HepG2 (cell line): ENCODE measurements around the gene MLNR. TPM values are rescaled to one million over a fixed set of nuclear protein-coding genes. Genes with fewer than 3 reads are reported as not detected.

Source experiments
- CEBPG ChIP-seq: IDR thresholded peaks from 2 replicates; pipeline ENCODE4 v1.6.1; 2016
- KLF16 ChIP-seq, 2 experiments: sonication (generic) in 1 of 2; formaldehyde crosslinking in 1 of 2; IDR thresholded peaks; 2 replicates each; pipeline versions ENCODE4 v1.6.1 to v1.8.0; 2016 to 2023; ENCODE audit warnings: missing genetic modification reagents in 2 of 2, missing compliant biosample characterization in 1 of 2
- MAZ ChIP-seq, 2 experiments: sonication (generic) in 1 of 2; formaldehyde crosslinking in 1 of 2; IDR thresholded peaks; 2 replicates each; pipeline versions ENCODE4 v1.5.0 to v1.6.1; 2012 to 2020; ENCODE audit warnings: low read depth in 2 of 2, mild to moderate bottlenecking in 2 of 2, borderline replicate concordance in 1 of 2, improper control_type of control experiment in 1 of 2, low read length in 1 of 2, missing genetic modification reagents in 1 of 2, moderate library complexity in 1 of 2
- NFYC ChIP-seq: IDR thresholded peaks from 2 replicates; pipeline ENCODE4 v1.6.1; 2016; ENCODE audit warnings: missing genetic modification reagents, missing compliant biosample characterization
- SOX6 ChIP-seq, 2 experiments: fragments of 450-650 bp in 1 of 2; sonication (generic) in 1 of 2; formaldehyde crosslinking in 1 of 2; IDR thresholded peaks; 2 replicates each; pipeline versions ENCODE4 v1.4.0 to v1.6.1; 2017 to 2020; ENCODE audit warnings: antibody characterized with exemption in 1 of 2, mild to moderate bottlenecking in 1 of 2, missing genetic modification reagents in 1 of 2
- ZNF598 ChIP-seq: sonication (generic); formaldehyde crosslinking; IDR thresholded peaks from 2 replicates; pipeline ENCODE4 v1.5.1; 2020; ENCODE audit warnings: mild to moderate bottlenecking, missing genetic modification reagents, borderline replicate concordance
- polyA plus RNA-seq, 8 experiments: library from polyadenylated mRNA; depleted of rRNA in 3 of 8; stranded (reverse) in 7 of 8; unstranded in 1 of 8; fragments of >200 nt; fragmentation: Illumina TruSeq in 4 of 8; extraction: Trizol in 4 of 8; gene quantifications; 2 replicates each; pipeline versions ENCODE4 v1.2.1 to v1.2.3, GENCODE V29; 2011 to 2016; ENCODE audit warnings: low read depth in 4 of 8, missing spikeins in 1 of 8, mixed read lengths in 1 of 8; ENCODE audit not compliant: insufficient read depth in 1 of 8
- total RNA-seq, 5 experiments: library from RNA; depleted of rRNA; stranded (reverse); fragments of >200 nt; fragmentation: Illumina TruSeq; extraction: Trizol; gene quantifications; 2 replicates each; pipeline ENCODE4 v1.2.3, GENCODE V29; 2016; ENCODE audit warnings: low read depth in 1 of 5
- TF ChIP-seq, protein P1 (sequence below): sonication (generic); formaldehyde crosslinking; IDR thresholded peaks from 2 replicates; pipeline ENCODE4 v1.5.1; 2020; ENCODE audit warnings: missing genetic modification reagents, mild to moderate bottlenecking, borderline replicate concordance
- TF ChIP-seq, protein P2 (sequence below): sonication (generic); formaldehyde crosslinking; IDR thresholded peaks from 2 replicates; pipeline ENCODE4 v1.5.0; 2020; ENCODE audit warnings: missing genetic modification reagents, mild to moderate bottlenecking, borderline replicate concordance
- TF ChIP-seq, protein P3 (sequence below): sonication (generic); formaldehyde crosslinking; IDR thresholded peaks from 2 replicates; pipeline ENCODE4 v1.4.0; 2020; ENCODE audit warnings: missing genetic modification reagents, borderline replicate concordance
- TF ChIP-seq, protein P4 (sequence below): sonication (generic); formaldehyde crosslinking; IDR thresholded peaks from 2 replicates; pipeline ENCODE4 v1.4.0; 2020; ENCODE audit warnings: missing genetic modification reagents
- TF ChIP-seq, protein P5 (sequence below): IDR thresholded peaks from 2 replicates; pipeline ENCODE4 v1.6.1; 2012; ENCODE audit warnings: low read depth, low read length, improper control_type of control experiment
- TF ChIP-seq, protein P6 (sequence below): sonication (generic); formaldehyde crosslinking; IDR thresholded peaks from 2 replicates; pipeline ENCODE4 v1.4.0; 2020; ENCODE audit warnings: missing genetic modification reagents
- TF ChIP-seq, protein P7 (sequence below): sonication (generic); formaldehyde crosslinking; IDR thresholded peaks from 2 replicates; pipeline ENCODE4 v1.4.0; 2020; ENCODE audit warnings: mild to moderate bottlenecking, missing genetic modification reagents

MLNR gene
- total and polyA plus RNA-seq, 2 of the 13 experiments (the other 11 are each of a cell fraction or from before 2014, with no cell fraction given) = 0.46 TPM; not detected in 1

DNA sequence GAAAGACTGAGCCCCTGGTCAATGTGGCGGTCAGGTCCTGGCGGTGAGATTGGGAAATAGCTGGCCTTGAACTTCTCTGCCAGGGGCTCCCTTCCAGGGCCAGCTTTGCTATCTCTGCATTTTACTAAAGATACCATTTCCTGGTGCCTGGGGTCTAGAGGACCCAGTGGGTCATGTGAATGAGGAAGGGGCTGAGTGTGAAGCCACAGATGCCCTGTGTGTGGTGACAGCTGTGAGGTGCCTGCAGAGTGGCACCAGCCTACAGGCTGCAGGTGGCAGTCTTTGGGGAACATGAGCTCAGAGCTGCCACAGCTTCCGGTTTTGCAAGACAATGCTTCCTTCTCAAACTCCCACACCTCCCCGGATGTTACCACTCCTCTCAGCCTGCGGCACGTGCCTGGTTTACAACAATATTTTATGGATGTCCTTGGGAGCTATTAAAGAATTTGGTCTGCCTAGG, 5.2 kb upstream of the MLNR start (continued):
- TF ChIP-seq, protein P1, sequence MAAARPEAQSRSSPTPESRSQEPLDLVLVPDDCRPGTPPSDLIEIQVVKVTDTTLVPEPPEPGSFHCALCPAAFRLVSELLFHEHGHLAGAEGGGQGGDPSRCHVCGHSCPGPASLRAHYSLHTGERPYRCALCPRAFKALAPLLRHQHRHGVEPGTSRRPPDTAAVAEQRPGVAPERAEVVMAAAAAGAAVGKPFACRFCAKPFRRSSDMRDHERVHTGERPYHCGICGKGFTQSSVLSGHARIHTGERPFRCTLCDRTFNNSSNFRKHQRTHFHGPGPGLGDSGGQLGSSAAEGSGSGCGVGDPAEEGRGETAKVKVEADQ (CRISPR knock-in tag) = peak; percentile 42; the same call in 1 of the 2 replicates
- TF ChIP-seq, protein P2, sequence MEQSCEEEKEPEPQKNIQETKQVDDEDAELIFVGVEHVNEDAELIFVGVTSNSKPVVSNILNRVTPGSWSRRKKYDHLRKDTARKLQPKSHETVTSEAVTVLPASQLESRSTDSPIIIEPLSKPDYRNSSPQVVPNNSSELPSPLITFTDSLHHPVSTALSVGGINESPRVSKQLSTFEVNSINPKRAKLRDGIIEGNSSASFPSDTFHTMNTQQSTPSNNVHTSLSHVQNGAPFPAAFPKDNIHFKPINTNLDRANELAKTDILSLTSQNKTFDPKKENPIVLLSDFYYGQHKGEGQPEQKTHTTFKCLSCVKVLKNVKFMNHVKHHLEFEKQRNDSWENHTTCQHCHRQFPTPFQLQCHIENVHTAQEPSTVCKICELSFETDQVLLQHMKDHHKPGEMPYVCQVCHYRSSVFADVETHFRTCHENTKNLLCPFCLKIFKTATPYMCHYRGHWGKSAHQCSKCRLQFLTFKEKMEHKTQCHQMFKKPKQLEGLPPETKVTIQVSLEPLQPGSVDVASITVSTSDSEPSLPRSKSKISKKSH (CRISPR knock-in tag) = no peak; the same call in 1 of the 2 replicates
- TF ChIP-seq, protein P3, sequence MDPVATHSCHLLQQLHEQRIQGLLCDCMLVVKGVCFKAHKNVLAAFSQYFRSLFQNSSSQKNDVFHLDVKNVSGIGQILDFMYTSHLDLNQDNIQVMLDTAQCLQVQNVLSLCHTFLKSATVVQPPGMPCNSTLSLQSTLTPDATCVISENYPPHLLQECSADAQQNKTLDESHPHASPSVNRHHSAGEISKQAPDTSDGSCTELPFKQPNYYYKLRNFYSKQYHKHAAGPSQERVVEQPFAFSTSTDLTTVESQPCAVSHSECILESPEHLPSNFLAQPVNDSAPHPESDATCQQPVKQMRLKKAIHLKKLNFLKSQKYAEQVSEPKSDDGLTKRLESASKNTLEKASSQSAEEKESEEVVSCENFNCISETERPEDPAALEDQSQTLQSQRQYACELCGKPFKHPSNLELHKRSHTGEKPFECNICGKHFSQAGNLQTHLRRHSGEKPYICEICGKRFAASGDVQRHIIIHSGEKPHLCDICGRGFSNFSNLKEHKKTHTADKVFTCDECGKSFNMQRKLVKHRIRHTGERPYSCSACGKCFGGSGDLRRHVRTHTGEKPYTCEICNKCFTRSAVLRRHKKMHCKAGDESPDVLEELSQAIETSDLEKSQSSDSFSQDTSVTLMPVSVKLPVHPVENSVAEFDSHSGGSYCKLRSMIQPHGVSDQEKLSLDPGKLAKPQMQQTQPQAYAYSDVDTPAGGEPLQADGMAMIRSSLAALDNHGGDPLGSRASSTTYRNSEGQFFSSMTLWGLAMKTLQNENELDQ (CRISPR knock-in tag) = no peak
- TF ChIP-seq, protein P4, sequence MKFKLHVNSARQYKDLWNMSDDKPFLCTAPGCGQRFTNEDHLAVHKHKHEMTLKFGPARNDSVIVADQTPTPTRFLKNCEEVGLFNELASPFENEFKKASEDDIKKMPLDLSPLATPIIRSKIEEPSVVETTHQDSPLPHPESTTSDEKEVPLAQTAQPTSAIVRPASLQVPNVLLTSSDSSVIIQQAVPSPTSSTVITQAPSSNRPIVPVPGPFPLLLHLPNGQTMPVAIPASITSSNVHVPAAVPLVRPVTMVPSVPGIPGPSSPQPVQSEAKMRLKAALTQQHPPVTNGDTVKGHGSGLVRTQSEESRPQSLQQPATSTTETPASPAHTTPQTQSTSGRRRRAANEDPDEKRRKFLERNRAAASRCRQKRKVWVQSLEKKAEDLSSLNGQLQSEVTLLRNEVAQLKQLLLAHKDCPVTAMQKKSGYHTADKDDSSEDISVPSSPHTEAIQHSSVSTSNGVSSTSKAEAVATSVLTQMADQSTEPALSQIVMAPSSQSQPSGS (CRISPR knock-in tag) = 0 out of 2 replicates have a peak, but pooled peaks have one; percentile 48
- TF ChIP-seq, protein P5, sequence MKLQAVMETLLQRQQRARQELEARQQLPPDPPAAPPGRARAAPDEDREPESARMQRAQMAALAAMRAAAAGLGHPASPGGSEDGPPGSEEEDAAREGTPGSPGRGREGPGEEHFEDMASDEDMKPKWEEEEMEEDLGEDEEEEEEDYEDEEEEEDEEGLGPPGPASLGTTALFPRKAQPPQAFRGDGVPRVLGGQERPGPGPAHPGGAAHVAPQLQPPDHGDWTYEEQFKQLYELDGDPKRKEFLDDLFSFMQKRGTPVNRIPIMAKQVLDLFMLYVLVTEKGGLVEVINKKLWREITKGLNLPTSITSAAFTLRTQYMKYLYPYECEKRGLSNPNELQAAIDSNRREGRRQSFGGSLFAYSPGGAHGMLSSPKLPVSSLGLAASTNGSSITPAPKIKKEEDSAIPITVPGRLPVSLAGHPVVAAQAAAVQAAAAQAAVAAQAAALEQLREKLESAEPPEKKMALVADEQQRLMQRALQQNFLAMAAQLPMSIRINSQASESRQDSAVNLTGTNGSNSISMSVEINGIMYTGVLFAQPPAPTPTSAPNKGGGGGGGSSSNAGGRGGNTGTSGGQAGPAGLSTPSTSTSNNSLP = no peak
- TF ChIP-seq MAZ (IDR thresholded peaks at IDR 0.05; ENCODE audit: borderline replicate concordance, low read depth, low read length) (no peak), MAZ (CRISPR knock-in tag; IDR thresholded peaks at IDR 0.05; ENCODE audit: low read depth) (0 out of 2 replicates have a peak, but pooled peaks have one; percentile 24), SOX6 (IDR thresholded peaks at IDR 0.05) (no peak), SOX6 (CRISPR knock-in tag; IDR thresholded peaks at IDR 0.05) (peak; percentile 89), NFYC (CRISPR knock-in tag) (no peak; the same call in 1 of the 2 replicates), CEBPG (CRISPR knock-in tag) (peak; percentile 76), KLF16 (CRISPR knock-in tag; IDR thresholded peaks at IDR 0.05) (peak in 1 of 2 experiments; percentile 33; a peak in 1 of 4 replicates), ZNF598 (0 out of 2 replicates have a peak, but pooled peaks have one; percentile 25)
- TF ChIP-seq, protein P6, sequence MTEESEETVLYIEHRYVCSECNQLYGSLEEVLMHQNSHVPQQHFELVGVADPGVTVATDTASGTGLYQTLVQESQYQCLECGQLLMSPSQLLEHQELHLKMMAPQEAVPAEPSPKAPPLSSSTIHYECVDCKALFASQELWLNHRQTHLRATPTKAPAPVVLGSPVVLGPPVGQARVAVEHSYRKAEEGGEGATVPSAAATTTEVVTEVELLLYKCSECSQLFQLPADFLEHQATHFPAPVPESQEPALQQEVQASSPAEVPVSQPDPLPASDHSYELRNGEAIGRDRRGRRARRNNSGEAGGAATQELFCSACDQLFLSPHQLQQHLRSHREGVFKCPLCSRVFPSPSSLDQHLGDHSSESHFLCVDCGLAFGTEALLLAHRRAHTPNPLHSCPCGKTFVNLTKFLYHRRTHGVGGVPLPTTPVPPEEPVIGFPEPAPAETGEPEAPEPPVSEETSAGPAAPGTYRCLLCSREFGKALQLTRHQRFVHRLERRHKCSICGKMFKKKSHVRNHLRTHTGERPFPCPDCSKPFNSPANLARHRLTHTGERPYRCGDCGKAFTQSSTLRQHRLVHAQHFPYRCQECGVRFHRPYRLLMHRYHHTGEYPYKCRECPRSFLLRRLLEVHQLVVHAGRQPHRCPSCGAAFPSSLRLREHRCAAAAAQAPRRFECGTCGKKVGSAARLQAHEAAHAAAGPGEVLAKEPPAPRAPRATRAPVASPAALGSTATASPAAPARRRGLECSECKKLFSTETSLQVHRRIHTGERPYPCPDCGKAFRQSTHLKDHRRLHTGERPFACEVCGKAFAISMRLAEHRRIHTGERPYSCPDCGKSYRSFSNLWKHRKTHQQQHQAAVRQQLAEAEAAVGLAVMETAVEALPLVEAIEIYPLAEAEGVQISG = peak; percentile 95
- TF ChIP-seq, protein P7, sequence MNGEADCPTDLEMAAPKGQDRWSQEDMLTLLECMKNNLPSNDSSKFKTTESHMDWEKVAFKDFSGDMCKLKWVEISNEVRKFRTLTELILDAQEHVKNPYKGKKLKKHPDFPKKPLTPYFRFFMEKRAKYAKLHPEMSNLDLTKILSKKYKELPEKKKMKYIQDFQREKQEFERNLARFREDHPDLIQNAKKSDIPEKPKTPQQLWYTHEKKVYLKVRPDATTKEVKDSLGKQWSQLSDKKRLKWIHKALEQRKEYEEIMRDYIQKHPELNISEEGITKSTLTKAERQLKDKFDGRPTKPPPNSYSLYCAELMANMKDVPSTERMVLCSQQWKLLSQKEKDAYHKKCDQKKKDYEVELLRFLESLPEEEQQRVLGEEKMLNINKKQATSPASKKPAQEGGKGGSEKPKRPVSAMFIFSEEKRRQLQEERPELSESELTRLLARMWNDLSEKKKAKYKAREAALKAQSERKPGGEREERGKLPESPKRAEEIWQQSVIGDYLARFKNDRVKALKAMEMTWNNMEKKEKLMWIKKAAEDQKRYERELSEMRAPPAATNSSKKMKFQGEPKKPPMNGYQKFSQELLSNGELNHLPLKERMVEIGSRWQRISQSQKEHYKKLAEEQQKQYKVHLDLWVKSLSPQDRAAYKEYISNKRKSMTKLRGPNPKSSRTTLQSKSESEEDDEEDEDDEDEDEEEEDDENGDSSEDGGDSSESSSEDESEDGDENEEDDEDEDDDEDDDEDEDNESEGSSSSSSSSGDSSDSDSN = 0 out of 2 replicates have a peak, but pooled peaks have one; percentile 15
